H1 (cell line): Measurements from ENCODE around the gene PRKAR1B.

Experiments used
- CEBPB ChIP-seq: IDR thresholded peaks from 2 replicates; pipeline ENCODE4 v1.6.1; 2012; ENCODE audit warnings: low read depth, low read length
- CTCF ChIP-seq, 3 experiments: IDR thresholded peaks; 1 replicate in 2 of 3; 2 replicates in 1 of 3; pipeline versions ENCODE4 v1.5.1 to v1.6.1; 2011; ENCODE audit warnings: low read length in 3 of 3, mild to moderate bottlenecking in 3 of 3, inconsistent platforms in 2 of 3, low read depth in 1 of 3, moderate library complexity in 1 of 3; ENCODE audit not compliant: insufficient read depth in 1 of 3; ENCODE audit errors: control extremely low read depth in 1 of 3
- EZH2 ChIP-seq: fragments of 200-600 bp; sonication (generic); IDR thresholded peaks from 2 replicates; pipeline ENCODE4 v1.7.1; 2012; ENCODE audit warnings: low read depth, mild to moderate bottlenecking, moderate library complexity, low read length, inconsistent platforms; ENCODE audit not compliant: severe bottlenecking
- FOSL1 ChIP-seq: IDR thresholded peaks from 2 replicates; pipeline ENCODE4 v1.6.1; 2011; ENCODE audit warnings: mild to moderate bottlenecking, low read depth, low read length, moderate library complexity; ENCODE audit not compliant: insufficient read depth
- GABPA ChIP-seq: IDR thresholded peaks from 2 replicates; pipeline ENCODE4 v1.6.1; 2011; ENCODE audit warnings: mild to moderate bottlenecking, low read length, moderate library complexity, borderline replicate concordance; ENCODE audit not compliant: insufficient read depth
- KDM1A ChIP-seq: fragments of 200-600, 300-600 bp; sonication (generic); IDR thresholded peaks from 2 replicates; pipeline ENCODE4 v1.7.1; 2016; ENCODE audit warnings: mild to moderate bottlenecking, low read length, borderline replicate concordance
- MAFK ChIP-seq: IDR thresholded peaks from 2 replicates; pipeline ENCODE4 v1.6.1; 2012; ENCODE audit warnings: low read depth, mild to moderate bottlenecking, improper control_type of control experiment, low read length
- POLR2A ChIP-seq, 2 experiments: IDR thresholded peaks; 1 replicate in 1 of 2; 2 replicates in 1 of 2; pipeline ENCODE4 v1.6.1; 2011; ENCODE audit warnings: low read depth in 2 of 2, low read length in 2 of 2, mild to moderate bottlenecking in 2 of 2; ENCODE audit errors: control extremely low read depth in 1 of 2
- POLR2AphosphoS5 ChIP-seq: IDR thresholded peaks from 2 replicates; pipeline ENCODE4 v1.6.1; 2011; ENCODE audit warnings: low read depth, low read length
- RAD21 ChIP-seq, 2 experiments: IDR thresholded peaks in 1 of 2; conservative IDR thresholded peaks in 1 of 2; 2 replicates each; pipeline ENCODE4 v1.6.1; 2011; ENCODE audit warnings: low read depth in 2 of 2, low read length in 2 of 2, improper control_type of control experiment in 1 of 2, inconsistent platforms in 1 of 2, mild to moderate bottlenecking in 1 of 2, moderate library complexity in 1 of 2
- RFX5 ChIP-seq: IDR thresholded peaks from 2 replicates; pipeline ENCODE4 v1.6.1; 2011; ENCODE audit warnings: low read depth, low read length, improper control_type of control experiment, borderline replicate concordance
- RXRA ChIP-seq: IDR thresholded peaks from 2 replicates; pipeline ENCODE4 v1.6.1; 2011; ENCODE audit warnings: low read depth, mild to moderate bottlenecking, low read length, moderate library complexity; ENCODE audit not compliant: insufficient read depth

DNA sequence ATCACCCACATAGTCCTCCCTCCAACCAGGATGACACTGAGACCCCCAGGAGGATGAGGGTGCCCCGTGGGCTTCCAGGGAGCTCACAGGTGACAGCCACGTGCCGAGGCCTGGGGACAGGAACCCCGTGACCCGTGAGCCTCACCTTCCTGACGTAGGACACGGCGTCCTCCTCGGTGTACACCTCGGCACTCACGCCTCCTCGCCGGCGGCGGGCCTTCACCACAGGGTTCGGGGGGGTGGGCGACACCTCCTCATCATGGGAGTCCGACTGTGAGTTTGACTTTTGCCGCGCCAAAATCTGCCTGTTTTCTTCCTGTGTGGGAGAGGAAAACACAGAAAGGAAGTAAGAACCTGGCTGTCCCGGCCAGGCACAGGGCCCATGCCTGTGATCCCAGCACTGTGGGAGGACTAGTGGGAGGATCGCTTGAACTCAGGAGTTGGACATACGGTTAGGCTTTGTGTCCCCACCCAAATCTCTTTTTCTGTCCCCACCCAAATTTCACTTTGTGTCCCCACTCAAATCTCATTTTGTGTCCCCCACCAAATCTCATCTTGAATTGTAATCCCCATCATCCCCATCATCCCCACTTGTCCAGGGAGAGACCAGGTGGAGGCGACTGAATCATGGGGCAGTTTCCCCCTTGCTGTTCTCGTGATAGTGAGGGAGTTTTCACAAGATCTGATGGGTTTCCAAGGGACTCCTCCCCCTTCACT lies 46.5 kb downstream of the PRKAR1B start:
- TF ChIP-seq RFX5 (no peak), POLR2AphosphoS5 (no peak), EZH2 (no peak), GABPA (no peak), CTCF (IDR thresholded peaks at IDR 0.05; ENCODE audit: control extremely low read depth in 1 of 3, insufficient read depth in 1 of 3, low read depth in 1 of 3, low read length in 3 of 3) (no peak), RAD21 (IDR thresholded peaks at IDR 0.05 in 1 of 2, conservative IDR thresholded peaks at IDR 0.05 in 1 of 2; ENCODE audit: low read depth in 2 of 2, low read length in 2 of 2) (no peak), FOSL1 (no peak), KDM1A (no peak), RXRA (no peak), CEBPB (no peak), POLR2A (IDR thresholded peaks at IDR 0.05; ENCODE audit: control extremely low read depth in 1 of 2, low read depth in 2 of 2, low read length in 2 of 2) (no peak), MAFK (no peak)
